H1 (cell line): ENCODE measurements around the gene THUMPD3. TPM values are rescaled to one million over a fixed set of nuclear protein-coding genes. Genes with fewer than 3 reads are reported as not detected.

Experiments
- CTCF ChIA-PET: fragments of 300-600 bp; sonication (Branson Sonifier 250); formaldehyde crosslinking; loops from one replicate; lab custom pipeline; 2021; ENCODE audit not compliant: partially characterized antibody; lab: Charles Lee
- POLR2A ChIA-PET: fragments of 300-600 bp; sonication (Branson Sonifier 250); formaldehyde crosslinking; loops from one replicate; lab custom pipeline; 2021; ENCODE audit warnings: inconsistent platforms; ENCODE audit not compliant: partially characterized antibody; lab: Charles Lee
- DNase-seq, 2 experiments: peaks; one replicate each; pipeline versions ENCODE4 v3.0.0 to v3.0.0-alpha.2; 2010 to 2022; ENCODE audit warnings: low spot score in 2 of 2, low read depth in 1 of 2, mixed read lengths in 1 of 2
- FAIRE-seq: peaks from 2 replicates; lab custom pipeline; 2011; peaks lifted over from hg19 to GRCh38; lab: Jason Lieb, UNC
- H2AFZ ChIP-seq: 2 replicates; pipeline ENCODE4 v1.8.1; 2012; ENCODE audit warnings: low read length, inconsistent platforms
- H2AK5ac ChIP-seq: 2 replicates; pipeline ENCODE4 v1.6.1; 2013; ENCODE audit warnings: low read depth, low read length
- H2BK120ac ChIP-seq: replicated peaks from 2 replicates; pipeline ENCODE3; 2013; ENCODE audit warnings: low read depth, low read length, inconsistent platforms
- H2BK12ac ChIP-seq: 2 replicates; pipeline ENCODE4 v1.6.1; 2013; ENCODE audit warnings: low read depth, low read length
- H2BK15ac ChIP-seq: 2 replicates; pipeline ENCODE4 v1.6.1; 2013; ENCODE audit warnings: low read length
- H2BK20ac ChIP-seq: 2 replicates; pipeline ENCODE4 v1.6.1; 2013; ENCODE audit warnings: low read length
- H2BK5ac ChIP-seq: 2 replicates; pipeline ENCODE4 v1.6.1; 2013; ENCODE audit warnings: low read depth, low read length
- H3K14ac ChIP-seq: 2 replicates; pipeline ENCODE4 v1.6.1; 2013; ENCODE audit warnings: inconsistent platforms; ENCODE audit not compliant: insufficient read length
- H3K18ac ChIP-seq: 2 replicates; pipeline ENCODE4 v1.6.1; 2013; ENCODE audit warnings: low read length; ENCODE audit errors: extremely low read depth
- H3K23ac ChIP-seq: 2 replicates; pipeline ENCODE4 v1.6.1; 2013; ENCODE audit warnings: inconsistent platforms; ENCODE audit not compliant: insufficient read length
- H3K23me2 ChIP-seq: 2 replicates; pipeline ENCODE4 v1.6.1; 2013; ENCODE audit warnings: low read depth, low read length
- H3K27ac ChIP-seq: 2 replicates; pipeline ENCODE4 v1.6.1; 2011; ENCODE audit warnings: low read depth, low read length, inconsistent platforms
- H3K27me3 ChIP-seq, 4 experiments: replicated peaks in 1 of 4; 1 replicate in 1 of 4; 2 replicates in 3 of 4; pipeline versions ENCODE4 v1.6.1 to v1.8.1; 2011 to 2013; ENCODE audit warnings: low read length in 3 of 4, mild to moderate bottlenecking in 3 of 4, inconsistent platforms in 2 of 4, mixed read lengths in 2 of 4, moderate library complexity in 1 of 4; ENCODE audit not compliant: control insufficient read depth in 3 of 4, insufficient read depth in 3 of 4; ENCODE audit errors: extremely low read depth in 1 of 4
- H3K36me3 ChIP-seq, 4 experiments: 2 replicates each; pipeline versions ENCODE4 v1.6.1 to v1.8.1; 2011 to 2013; ENCODE audit warnings: mild to moderate bottlenecking in 4 of 4, low read length in 3 of 4, moderate library complexity in 2 of 4, control low read depth in 1 of 4, inconsistent platforms in 1 of 4; ENCODE audit not compliant: insufficient read depth in 4 of 4, control insufficient read depth in 2 of 4
- H3K4ac ChIP-seq: replicated peaks from 2 replicates; pipeline ENCODE3; 2013; ENCODE audit warnings: low read length, low read depth, mixed read lengths, inconsistent platforms; ENCODE audit not compliant: insufficient read length
- H3K4me1 ChIP-seq, 4 experiments: replicated peaks in 1 of 4; 1 replicate in 1 of 4; 2 replicates in 3 of 4; pipeline versions ENCODE4 v1.6.1 to v1.8.1; 2011 to 2013; ENCODE audit warnings: low read length in 3 of 4, inconsistent platforms in 2 of 4, mixed read lengths in 1 of 4; ENCODE audit not compliant: insufficient read depth in 4 of 4, control insufficient read depth in 3 of 4
- H3K4me2 ChIP-seq, 2 experiments: 2 replicates each; pipeline versions ENCODE4 v1.6.1 to v1.8.1; 2011 to 2013; ENCODE audit warnings: low read depth in 2 of 2, low read length in 2 of 2, control low read depth in 1 of 2, inconsistent platforms in 1 of 2, mild to moderate bottlenecking in 1 of 2; ENCODE audit not compliant: insufficient read depth in 1 of 2
- H3K4me3 ChIP-seq, 4 experiments: fragments of 200-600, 300-600 bp in 1 of 4; sonication (generic), shearing (Covaris generic), sonication (Bioruptor Twin) in 1 of 4; 2 replicates each; pipeline versions ENCODE4 v1.5.1 to v1.8.1; 2011 to 2016; ENCODE audit warnings: low read length in 4 of 4, low read depth in 3 of 4, control low read depth in 2 of 4, inconsistent platforms in 2 of 4, mild to moderate bottlenecking in 2 of 4, mixed read lengths in 1 of 4, moderate library complexity in 1 of 4; ENCODE audit not compliant: insufficient read depth in 2 of 4; ENCODE audit errors: extremely low read depth in 1 of 4
- H3K56ac ChIP-seq: replicated peaks from 2 replicates; pipeline ENCODE3; 2013; ENCODE audit warnings: low read depth, mild to moderate bottlenecking, mixed read lengths, low read length, inconsistent platforms; ENCODE audit not compliant: insufficient read length
- H3K79me1 ChIP-seq: 2 replicates; pipeline ENCODE4 v1.6.1; 2013; ENCODE audit warnings: low read depth, low read length, control low read depth
- H3K79me2 ChIP-seq, 2 experiments: 2 replicates each; pipeline versions ENCODE4 v1.6.1 to v1.8.1; 2012 to 2013; ENCODE audit warnings: low read length in 2 of 2, mild to moderate bottlenecking in 2 of 2, inconsistent platforms in 1 of 2; ENCODE audit not compliant: insufficient read depth in 2 of 2, control insufficient read depth in 1 of 2
- H3K9ac ChIP-seq, 4 experiments: replicated peaks in 1 of 4; 1 replicate in 1 of 4; 2 replicates in 3 of 4; pipeline versions ENCODE4 v1.6.1 to v1.8.1; 2011 to 2013; ENCODE audit warnings: low read depth in 3 of 4, low read length in 3 of 4, control low read depth in 2 of 4, mild to moderate bottlenecking in 2 of 4, moderate library complexity in 2 of 4, inconsistent platforms in 1 of 4; ENCODE audit errors: extremely low read depth in 1 of 4
- H3K9me3 ChIP-seq, 2 experiments: 2 replicates each; pipeline versions ENCODE4 v1.6.1 to v1.8.1; 2012 to 2013; ENCODE audit warnings: mild to moderate bottlenecking in 2 of 2, moderate library complexity in 2 of 2, control low read depth in 1 of 2, inconsistent platforms in 1 of 2, low read depth in 1 of 2, low read length in 1 of 2, mixed read lengths in 1 of 2; ENCODE audit not compliant: insufficient read depth in 2 of 2
- H4K20me1 ChIP-seq, 2 experiments: replicated peaks in 1 of 2; 2 replicates each; pipeline versions ENCODE3 to v1.8.1; 2011 to 2013; ENCODE audit warnings: inconsistent platforms in 2 of 2, low read length in 2 of 2, mild to moderate bottlenecking in 1 of 2; ENCODE audit not compliant: insufficient read depth in 2 of 2, control insufficient read depth in 1 of 2
- H4K5ac ChIP-seq: 2 replicates; pipeline ENCODE4 v1.6.1; 2013; ENCODE audit warnings: low read length, low read depth, mixed read lengths, inconsistent platforms; ENCODE audit not compliant: insufficient read length
- H4K8ac ChIP-seq: 2 replicates; pipeline ENCODE4 v1.8.0; 2013; ENCODE audit warnings: mild to moderate bottlenecking, moderate library complexity, low read length, inconsistent platforms; ENCODE audit not compliant: insufficient read depth; ENCODE audit errors: extremely low read depth
- H4K91ac ChIP-seq: replicated peaks from 2 replicates; pipeline ENCODE3; 2013; ENCODE audit warnings: low read length, mixed read lengths, inconsistent platforms; ENCODE audit not compliant: insufficient read length
- BACH1 ChIP-seq: IDR thresholded peaks from 2 replicates; pipeline ENCODE4 v1.6.1; 2012; ENCODE audit warnings: low read length, improper control_type of control experiment
- EZH2 ChIP-seq: fragments of 200-600 bp; sonication (generic); IDR thresholded peaks from 2 replicates; pipeline ENCODE4 v1.7.1; 2012; ENCODE audit warnings: low read depth, mild to moderate bottlenecking, moderate library complexity, low read length, inconsistent platforms; ENCODE audit not compliant: severe bottlenecking
- HDAC2 ChIP-seq, 2 experiments: fragments of 300-600 bp in 1 of 2; sonication (generic) in 1 of 2; IDR thresholded peaks; 2 replicates each; pipeline ENCODE4 v1.6.1; 2011 to 2012; ENCODE audit warnings: low read depth in 2 of 2, low read length in 2 of 2, mild to moderate bottlenecking in 2 of 2, moderate library complexity in 2 of 2, borderline replicate concordance in 1 of 2, inconsistent platforms in 1 of 2
- KDM1A ChIP-seq: fragments of 200-600, 300-600 bp; sonication (generic); IDR thresholded peaks from 2 replicates; pipeline ENCODE4 v1.7.1; 2016; ENCODE audit warnings: mild to moderate bottlenecking, low read length, borderline replicate concordance
- MAFK ChIP-seq: IDR thresholded peaks from 2 replicates; pipeline ENCODE4 v1.6.1; 2012; ENCODE audit warnings: low read depth, mild to moderate bottlenecking, improper control_type of control experiment, low read length
- SAP30 ChIP-seq: fragments of 300-600 bp; sonication (generic); IDR thresholded peaks from 2 replicates; pipeline ENCODE4 v1.7.1; 2012; ENCODE audit warnings: low read length, moderate library complexity, mild to moderate bottlenecking, inconsistent platforms; ENCODE audit not compliant: insufficient read depth, insufficient replicate concordance
- SIX5 ChIP-seq: IDR thresholded peaks from 2 replicates; pipeline ENCODE4 v1.6.1; 2011; ENCODE audit warnings: mild to moderate bottlenecking, low read depth, low read length
- TCF12 ChIP-seq: IDR thresholded peaks from 2 replicates; pipeline ENCODE4 v1.6.1; 2011; ENCODE audit warnings: low read depth, mild to moderate bottlenecking, low read length
- WGBS, 2 experiments: shearing (Covaris generic) in 1 of 2; methylation state at CpG; one replicate each; pipeline versions ENCODE4 v1.1.6 to v1.1.7; 2013 to 2015; ENCODE audit warnings: low lambda C conversion rate in 2 of 2, mixed read lengths in 2 of 2, inconsistent platforms in 1 of 2, low coverage in 1 of 2, missing lambda C conversion rate in 1 of 2; ENCODE audit not compliant: insufficient replicate concordance in 2 of 2, insufficient coverage in 1 of 2, insufficient read length in 1 of 2; ENCODE audit errors: extremely low coverage in 1 of 2, missing lambda C conversion rate in 1 of 2; 5-methylcytosine and 5-hydroxymethylcytosine counted together
- polyA plus RNA-seq, 7 experiments: library from polyadenylated mRNA; depleted of rRNA in 3 of 7; stranded (reverse) in 5 of 7; unstranded in 2 of 7; fragments of >200 nt in 5 of 7; fragments of 200-250 nt in 2 of 7; gene quantifications; 1 replicate in 5 of 7; 2 replicates in 1 of 7; 4 replicates in 1 of 7; pipeline versions ENCODE4 v1.2.1 to v1.2.3, GENCODE V29; 2011 to 2013; ENCODE audit warnings: missing spikeins in 2 of 7, mixed read lengths in 2 of 7
- total RNA-seq: library from RNA; stranded (reverse); fragmentation: NEBNext Ultra II Directional; extraction: Animal tissue kit (Norgen Biotek cat#: 25700); gene quantifications from 2 replicates; pipeline ENCODE4 v1.2.1, GENCODE V29; 2021

Gene THUMPD3
- total and polyA plus RNA-seq, 2 of the 8 experiments (the other 6 are each of a cell fraction or from before 2014, with no cell fraction given): 26.7 to 68.9 TPM

DNA sequence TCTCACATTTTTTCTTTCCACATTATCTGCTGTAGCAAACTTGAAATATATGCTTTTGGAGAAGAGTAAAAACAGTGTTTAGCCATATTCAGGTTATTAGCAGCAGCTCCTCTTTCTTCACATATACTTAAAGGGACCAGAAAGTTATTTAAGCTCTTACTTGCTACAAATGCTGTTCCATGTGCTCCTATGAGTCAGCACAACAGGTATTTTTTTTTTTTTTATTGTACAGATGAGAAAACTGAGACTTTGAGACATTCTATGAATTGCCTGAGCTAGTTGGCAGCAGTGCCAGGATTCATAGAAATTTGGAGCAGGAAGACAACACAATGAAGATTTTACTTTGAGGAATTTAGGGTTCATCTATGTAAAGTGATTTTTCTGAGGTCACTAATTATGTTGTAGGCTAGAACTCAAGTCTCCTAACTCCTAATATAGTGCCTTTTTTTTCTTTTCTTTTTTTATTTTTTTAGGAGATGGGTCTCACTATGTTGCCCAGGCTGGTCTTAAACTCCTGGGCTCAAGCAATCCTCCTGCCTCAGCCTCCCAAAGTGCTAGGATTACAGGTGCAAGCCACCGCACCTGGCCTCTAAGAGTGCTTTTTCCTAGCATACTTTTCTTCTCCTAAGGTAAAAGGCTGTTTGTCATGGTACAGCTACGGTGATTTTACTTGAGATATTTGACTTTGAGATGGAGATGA lies 58.1 kb downstream of the THUMPD3 start:
- peaks cover 0 to 38% (median 0%) of the 10 kb centered on the region in 4 experiments; a peak in 3 of 8 replicates for H3K36me3 ChIP-seq
- no peaks in the 10 kb centered on the region for H3K79me1 ChIP-seq
- WGBS, 2 experiments: 84% methylated on average over 2 of the region's 2 CpGs; no CpG with 5 or more reads in 1 of the 2 experiments
- H3K79me2 ChIP-seq: peaks cover 23 to 99% of the 10 kb centered on the region in 2 experiments
- H2AFZ ChIP-seq: no peak overlapping the region
- H3K23ac ChIP-seq: no peak overlapping the region
- no peak overlapping the region for H3K18ac ChIP-seq
- H4K91ac ChIP-seq: no peak overlapping the region
- no peak overlapping the region for H2BK120ac ChIP-seq
- H3K56ac ChIP-seq: no peak overlapping the region
- H3K4ac ChIP-seq: no peak overlapping the region
- H3K4me1 ChIP-seq: peaks cover 3 to 7% (median 5%) of the 10 kb centered on the region in 4 experiments; a peak in 5 of 7 replicates
- DNase-seq: no peak
- no peak overlapping the region for H3K27ac ChIP-seq
- H4K20me1 ChIP-seq: peaks cover 4 to 9% of the 10 kb centered on the region in 2 experiments
- H2BK20ac ChIP-seq: no peak overlapping the region
- H2BK5ac ChIP-seq: no peak overlapping the region
- POLR2A ChIA-PET: interaction anchor here (0.6 to 13.9 kb wide), 9 partner anchors 9 to 452 kb away, joined by 3 to 300 read pairs (median 4); partner anchors contain the start of genes SETD5 and THUMPD3
- no peak overlapping the region for H2BK15ac ChIP-seq
- peak overlapping the region; percentile 24 for H4K5ac ChIP-seq
- CTCF ChIA-PET: interaction anchor here (0.6 to 6.8 kb wide), 6 partner anchors 13 to 68 kb away, joined by 3 to 43 read pairs (median 4); partner anchors contain the start of genes SETD5 and THUMPD3
- no peak overlapping the region for H4K8ac ChIP-seq
- no peaks in the 10 kb centered on the region for H3K23me2 ChIP-seq
- peak; percentile 59; the same call in 1 of the 2 replicates for TF ChIP-seq TCF12
- no peak for TF ChIP-seq SAP30
- TF ChIP-seq BACH1: 0 out of 2 replicates have a peak, but pooled peaks have one; percentile 13
- no peak for TF ChIP-seq SIX5
- TF ChIP-seq MAFK: 0 out of 2 replicates have a peak, but pooled peaks have one; percentile 9
- no peak for TF ChIP-seq EZH2
- peak; percentile 86 for TF ChIP-seq KDM1A
- TF ChIP-seq HDAC2 (IDR thresholded peaks at IDR 0.05; ENCODE audit: borderline replicate concordance in 1 of 2, low read depth in 2 of 2, low read length in 2 of 2): peak in 1 of 2 experiments; percentile 61; a peak in 1 of 4 replicates
- TF ChIP-seq, all 59 proteins: peak for 5
- no peak overlapping the region for H2AK5ac ChIP-seq
- H3K9me3 ChIP-seq: no peaks in the 10 kb centered on the region
- no peak overlapping the region for H3K9ac ChIP-seq
- FAIRE-seq: no peak
- H3K4me2 ChIP-seq: no peak overlapping the region
- no peak overlapping the region for H3K14ac ChIP-seq
- H3K27me3 ChIP-seq: no peaks in the 10 kb centered on the region
- no peak overlapping the region for H2BK12ac ChIP-seq
- no peak overlapping the region for H3K4me3 ChIP-seq
